CD4-positive, alpha-beta T cell treated with Interleukin-4 for 4 hours (primary cell): Measurements from ENCODE around the gene CHSY3.

Source experiments
- DNase-seq: peaks from one replicate; pipeline ENCODE4 v3.0.0-alpha.2; 2020

CHSY3 gene

DNA sequence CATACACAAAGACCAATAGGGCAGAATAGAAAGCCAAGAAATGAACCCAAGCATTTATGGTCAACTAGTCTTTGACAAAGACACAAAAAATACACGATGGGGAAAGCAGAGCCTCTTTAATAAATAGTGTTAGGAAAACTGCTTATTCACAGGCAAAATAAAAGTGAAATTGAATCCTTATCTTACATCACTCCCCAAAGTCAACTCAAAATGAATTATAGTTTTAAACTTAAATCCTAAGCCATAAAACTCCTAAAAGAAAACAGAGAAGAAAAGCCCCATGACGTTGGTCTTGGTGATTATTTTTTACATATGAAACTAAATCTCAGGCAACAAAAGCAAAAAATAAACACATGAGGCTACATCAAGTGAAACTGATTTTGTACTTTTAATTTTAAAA lies 46.8 kb downstream of the CHSY3 start:
- no peak for DNase-seq

DNA sequence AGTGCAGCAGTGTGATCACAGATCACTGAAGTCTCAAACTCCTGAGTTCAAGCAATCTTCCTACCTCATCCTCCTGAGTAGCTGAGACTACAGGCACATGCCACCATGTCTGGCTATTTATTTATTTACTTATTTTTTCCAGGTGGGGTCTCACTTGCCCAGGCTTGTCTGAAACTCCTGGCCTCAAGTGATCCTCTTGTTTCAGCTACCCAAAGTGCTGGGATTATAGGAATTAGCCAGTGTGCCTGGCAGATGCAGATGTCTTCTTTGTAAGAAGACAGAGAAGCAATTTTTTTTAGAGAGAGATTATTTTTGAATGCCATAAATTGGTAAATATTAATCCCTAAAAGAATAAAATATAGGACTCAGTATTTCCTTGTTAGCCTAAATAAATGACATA lies 54.3 kb downstream of the CHSY3 start:
- DNase-seq = no peak

- DNase-seq = no peak
Measured at GRCh38 chr5:129960831-129961230, 56.6 kb downstream of the CHSY3 start.

DNA sequence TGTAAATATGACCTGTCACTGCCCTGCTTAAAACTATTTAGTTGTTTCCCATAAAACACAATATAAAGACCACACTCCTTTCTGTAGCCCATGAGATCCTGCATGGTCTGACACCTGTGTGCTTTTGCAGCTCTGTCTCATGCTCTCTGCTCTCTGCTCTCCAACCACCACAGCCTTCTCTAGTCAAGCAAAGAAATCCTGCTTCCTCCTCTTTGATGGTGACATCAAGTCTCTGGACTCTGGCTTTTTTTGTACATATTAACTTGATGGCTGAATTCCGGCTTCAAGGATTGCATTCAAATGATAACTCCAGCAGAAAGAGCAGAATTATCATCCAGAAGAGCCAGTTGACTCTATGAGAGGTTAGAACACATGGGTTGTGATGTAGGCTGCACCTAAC lies 58.2 kb downstream of the CHSY3 start:
- DNase-seq = no peak

GRCh38 chr5:129963359-129963758 lies 59.1 kb downstream of the CHSY3 start:
- DNase-seq = no peak

- DNase-seq = no peak
Measured at GRCh38 chr5:129966071-129966470, 61.8 kb downstream of the CHSY3 start.

- DNase-seq = no peak
Measured at GRCh38 chr5:129971714-129972113, 67.4 kb downstream of the CHSY3 start.

DNA sequence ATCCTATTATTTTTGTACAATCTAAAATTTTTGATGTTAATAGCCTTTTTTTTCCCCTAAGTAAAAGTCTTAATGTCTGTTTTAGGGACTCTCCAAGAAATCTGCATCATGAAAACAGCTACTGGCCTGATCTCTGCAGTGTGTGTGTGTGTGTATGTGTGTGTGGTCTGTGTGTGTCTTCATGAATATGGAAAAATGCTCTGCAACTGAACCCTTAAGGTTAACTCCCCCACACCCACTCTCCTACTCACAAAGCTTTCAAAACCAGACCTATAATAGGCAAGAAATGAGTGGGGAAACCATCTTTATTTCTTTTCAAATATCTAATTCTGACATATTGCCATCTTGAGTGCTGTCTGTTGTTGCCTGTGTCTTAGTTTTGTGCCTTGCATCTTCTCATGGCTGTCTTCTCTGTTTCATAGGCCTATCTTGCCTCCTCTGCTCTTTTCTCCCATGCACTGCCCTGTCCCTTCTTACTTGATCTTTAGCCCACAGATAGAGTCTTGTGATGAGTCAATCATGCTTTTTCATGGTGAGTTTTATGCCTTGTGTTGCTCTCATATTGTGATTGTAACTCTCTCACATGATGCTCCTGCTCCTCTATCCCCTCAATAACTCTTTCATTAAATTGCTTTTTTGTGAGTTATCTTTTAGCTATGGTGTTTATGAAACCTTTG lies 68.3 kb downstream of the CHSY3 start:
- no peak for DNase-seq

GRCh38 chr5:129973716-129974426 lies 69.6 kb downstream of the CHSY3 start:
- DNase-seq = no peak

- DNase-seq = no peak
Measured at GRCh38 chr5:129977810-129978209, 73.5 kb downstream of the CHSY3 start.

DNA sequence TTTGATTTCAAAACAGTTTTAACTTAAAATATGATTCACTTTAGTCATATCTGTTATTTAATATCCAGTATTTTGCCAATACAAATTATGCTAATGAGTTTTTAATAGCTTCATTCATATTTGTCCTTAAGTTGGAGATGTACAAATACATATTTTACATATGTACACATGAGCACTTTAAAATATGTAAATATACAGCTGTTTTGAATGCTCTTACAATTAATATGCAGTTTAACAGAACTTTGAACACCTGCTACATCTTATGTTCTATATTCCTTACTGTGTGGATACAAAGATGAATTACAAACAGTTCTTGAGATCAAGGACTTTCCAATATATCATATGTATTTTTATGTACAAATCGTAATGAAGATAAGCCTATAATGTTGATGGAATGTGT lies 74.0 kb downstream of the CHSY3 start:
- no peak for DNase-seq

DNA sequence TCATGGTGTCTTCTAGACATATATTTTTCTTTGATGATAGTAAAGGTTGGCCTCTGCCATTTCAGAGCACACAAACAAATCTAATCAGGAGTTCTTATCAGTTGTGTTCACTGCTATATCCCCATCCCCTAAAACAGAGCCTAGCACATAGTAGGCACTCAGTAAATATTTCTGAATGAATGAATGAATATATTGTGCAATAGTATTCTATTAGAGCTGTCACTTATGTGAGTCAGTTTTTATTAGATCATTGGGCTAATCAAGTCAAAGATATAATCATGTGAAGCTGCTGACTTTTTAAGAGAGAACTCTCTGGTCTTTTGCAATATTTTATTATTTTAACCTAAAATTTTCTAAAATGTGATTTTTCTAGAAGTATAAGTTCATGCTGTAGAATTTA lies 84.2 kb downstream of the CHSY3 start:
- DNase-seq = no peak

- DNase-seq = no peak
Measured at GRCh38 chr5:129991780-129992179, 87.5 kb downstream of the CHSY3 start.

- DNase-seq = no peak
Measured at GRCh38 chr5:129996896-129997295, 92.6 kb downstream of the CHSY3 start.

DNA sequence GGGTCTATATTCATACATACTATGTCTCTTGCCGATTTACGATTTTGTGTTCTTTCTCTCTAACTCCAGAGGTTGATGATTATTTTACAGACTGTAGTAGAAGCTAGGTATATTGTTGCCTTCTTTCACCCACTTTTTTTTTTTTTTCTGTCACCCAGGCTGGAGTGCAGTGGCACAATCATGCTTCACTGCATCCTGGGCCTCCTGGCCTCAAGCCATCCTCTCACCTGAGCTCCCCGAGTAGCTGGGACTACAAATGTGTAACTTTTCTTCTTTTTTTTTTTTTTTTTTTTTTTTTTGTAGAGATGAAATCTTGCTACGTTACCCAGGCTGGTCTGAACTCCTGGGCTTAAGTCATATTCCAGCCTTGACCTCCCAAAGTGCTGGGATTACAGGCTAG lies 96.2 kb downstream of the CHSY3 start:
- no peak for DNase-seq

- DNase-seq = no peak
Measured at GRCh38 chr5:130002183-130002582, 97.9 kb downstream of the CHSY3 start.

- no peak for DNase-seq
Measured at GRCh38 chr5:130002876-130003275, 98.6 kb downstream of the CHSY3 start.

DNA sequence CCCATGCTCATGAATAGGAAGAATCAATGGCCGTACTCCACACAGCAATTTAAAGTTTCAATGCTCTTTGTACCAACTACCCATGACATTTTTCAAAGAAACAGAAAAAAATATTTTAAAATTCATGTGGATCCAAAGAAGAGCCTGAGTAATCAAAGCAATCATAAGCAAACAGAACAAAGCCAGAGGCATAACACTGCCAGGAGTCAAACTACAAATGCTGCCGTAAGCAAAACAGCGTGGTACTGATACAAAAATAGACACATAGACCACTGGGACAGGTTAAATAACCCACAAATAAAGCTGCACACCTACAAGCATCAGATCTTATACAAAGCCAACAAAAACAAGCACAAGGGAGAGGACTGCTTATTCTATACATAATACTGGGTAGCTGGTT lies 107.7 kb downstream of the CHSY3 start:
- DNase-seq = no peak

DNA sequence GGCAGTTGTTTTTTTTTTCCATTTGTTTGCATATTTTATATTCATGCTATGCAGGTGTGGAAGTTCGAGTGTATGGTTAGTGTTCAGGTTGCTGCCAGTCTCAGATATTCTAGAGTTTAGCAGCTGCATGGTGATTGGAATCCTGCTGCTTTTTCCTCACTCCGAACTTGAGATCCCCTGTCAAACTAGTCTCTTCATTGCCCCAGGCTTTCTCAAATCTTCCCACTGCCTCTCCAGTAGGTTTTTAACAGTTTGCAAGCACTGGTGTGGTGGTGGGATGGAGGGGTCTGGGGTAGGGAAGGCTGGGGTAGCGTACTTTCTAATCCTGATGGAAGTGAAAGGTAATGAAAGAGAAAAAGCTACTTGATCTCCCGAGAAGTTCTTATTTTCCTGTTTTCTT lies 112.9 kb downstream of the CHSY3 start:
- DNase-seq = no peak

DNA sequence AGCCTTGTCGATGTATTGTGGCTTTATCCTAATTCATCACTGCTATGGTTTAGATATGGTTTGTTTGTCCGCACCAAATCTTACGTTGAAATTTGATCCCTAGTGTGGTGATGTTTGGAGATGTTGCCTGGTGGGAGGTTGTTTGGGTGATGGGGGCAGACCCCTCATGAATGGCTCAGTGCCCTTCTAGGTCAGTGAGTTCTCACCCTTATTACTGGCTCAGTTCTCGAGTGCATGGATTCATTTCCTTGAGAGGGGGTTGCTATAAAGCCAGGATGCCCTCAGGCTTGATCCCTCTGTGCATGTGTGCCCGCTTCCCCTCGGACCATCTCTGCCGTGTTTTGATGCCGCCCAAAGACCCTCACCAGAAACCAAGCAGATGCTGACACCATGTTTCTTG lies 114.4 kb downstream of the CHSY3 start:
- DNase-seq = no peak

- no peak for DNase-seq
Measured at GRCh38 chr5:130021000-130021399, 116.7 kb downstream of the CHSY3 start.

DNA sequence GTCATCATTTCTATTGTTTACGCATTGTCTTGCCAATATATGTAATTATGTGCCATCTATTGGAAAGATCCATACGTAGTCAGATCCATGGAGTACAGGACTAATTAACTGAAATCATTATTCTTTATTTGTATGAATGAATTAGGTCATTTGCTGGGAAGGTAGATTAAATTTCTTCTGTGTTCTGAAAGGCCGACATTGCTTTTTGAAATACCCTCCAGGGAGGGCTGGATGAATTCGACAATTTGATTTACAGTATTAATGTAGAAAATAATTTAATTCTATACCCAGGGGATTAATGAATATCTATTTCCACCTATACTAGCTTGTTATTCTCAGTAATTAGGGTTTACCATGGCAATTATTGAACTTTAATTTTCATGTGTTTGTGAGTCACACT lies 117.6 kb downstream of the CHSY3 start:
- DNase-seq = no peak

DNA sequence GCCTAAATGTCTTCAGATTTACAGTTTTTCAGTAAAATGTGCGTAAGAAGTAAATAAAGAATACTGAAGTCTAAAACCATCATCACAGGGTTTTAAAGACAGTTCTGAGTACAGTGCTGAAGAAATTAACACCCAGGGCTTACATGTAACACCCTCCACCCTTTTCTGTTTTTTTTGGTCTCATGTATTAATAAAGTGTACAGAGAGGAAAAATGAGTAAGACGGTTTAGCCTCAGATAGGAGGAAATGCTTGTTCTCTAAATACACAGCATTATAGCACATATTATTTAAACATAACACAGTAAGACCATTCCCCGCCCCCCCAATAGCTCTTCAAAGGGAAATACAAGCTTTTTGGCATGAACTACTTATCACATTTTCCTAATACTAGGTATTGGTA lies 119.3 kb downstream of the CHSY3 start:
- no peak for DNase-seq

DNA sequence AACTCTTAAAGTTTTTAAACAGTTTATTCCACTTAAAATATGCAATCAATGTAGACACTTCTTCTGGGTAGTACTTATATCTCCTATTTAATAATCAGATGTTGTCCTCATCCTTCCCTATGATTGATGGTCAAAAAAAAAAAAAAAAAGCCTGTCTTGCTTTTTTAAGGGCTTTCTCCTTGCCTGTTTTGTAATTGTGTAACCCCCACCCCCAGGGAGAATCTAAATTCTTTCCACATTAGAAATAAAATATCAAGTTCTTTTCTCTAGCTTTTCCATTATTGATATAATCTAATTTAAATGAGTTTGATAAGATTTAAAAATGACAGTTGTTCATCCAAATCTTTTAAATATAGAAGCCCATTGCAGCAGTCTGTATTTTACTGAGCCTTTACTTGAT lies 119.7 kb downstream of the CHSY3 start:
- no peak for DNase-seq

DNA sequence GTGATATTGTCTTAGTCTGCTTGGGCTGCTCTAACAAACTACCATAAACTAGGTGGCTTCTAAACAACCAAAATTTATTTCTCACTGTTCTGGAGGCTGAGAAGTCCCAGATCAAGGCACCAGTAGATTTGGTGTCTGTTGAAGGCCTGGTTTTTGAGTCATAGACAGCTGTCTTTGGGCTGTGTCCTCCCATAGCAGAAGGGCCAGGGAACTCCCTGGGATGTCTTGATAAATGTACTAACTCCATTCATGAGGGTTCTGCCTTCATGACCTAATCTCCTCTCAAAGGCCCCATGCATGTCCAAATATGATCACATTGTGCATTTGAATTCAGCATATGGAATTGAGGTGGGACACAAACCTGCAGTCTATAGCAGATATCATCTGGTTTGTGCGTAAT lies 121.2 kb downstream of the CHSY3 start:
- DNase-seq = no peak
